Measurements from ENCODE around the gene CRYZL1.

Gene CRYZL1

DNA sequence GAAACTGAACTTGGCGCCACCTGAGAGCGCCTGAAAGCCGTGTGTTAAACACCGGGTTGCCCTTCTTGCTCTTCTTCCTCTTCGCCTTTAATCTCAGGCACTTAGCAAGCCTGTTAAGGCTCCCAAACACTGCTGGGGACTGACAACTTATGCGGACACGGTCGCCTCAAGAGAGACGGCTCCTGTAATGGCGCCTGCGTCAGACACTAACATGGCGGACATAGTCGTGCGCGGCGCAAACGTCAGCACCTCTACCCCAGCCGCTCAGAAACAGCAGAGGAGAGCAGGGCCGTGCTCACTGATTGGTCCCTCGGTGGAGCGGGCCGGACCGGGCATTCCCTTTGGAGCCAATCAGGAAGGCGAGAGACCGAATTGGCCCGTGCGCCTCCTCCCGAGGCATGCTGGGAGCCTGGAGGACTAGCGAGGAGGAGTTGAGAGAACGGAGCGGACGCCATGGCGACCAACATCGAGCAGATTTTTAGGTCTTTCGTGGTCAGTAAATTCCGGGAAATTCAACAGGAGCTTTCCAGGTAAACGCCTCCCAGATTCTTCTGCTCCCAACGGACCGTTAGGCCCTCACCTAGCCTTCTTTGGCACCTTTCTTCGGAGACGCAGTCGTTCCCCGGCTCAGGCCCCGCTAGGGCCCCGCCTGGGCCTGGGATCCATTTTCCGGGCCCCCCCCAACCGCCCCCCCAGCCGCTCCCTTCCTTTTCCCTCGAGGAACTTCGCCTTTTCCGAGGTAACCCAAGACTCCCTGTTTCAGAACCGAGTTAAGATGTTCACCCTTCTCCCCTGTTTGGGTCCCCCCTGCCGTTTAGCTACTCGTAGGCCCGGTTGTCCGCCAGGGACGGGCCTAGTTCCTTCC lies 98.7 kb downstream of the CRYZL1 start, which contains the start of gene SON:
TSS of gene SON (plus strand) at position 399 of the 865 bp plus-strand sequence. CDS start at position 454, 55 bp downstream.
- peak; percentile 90 to 100 (median 99) for DNase-seq

DNA sequence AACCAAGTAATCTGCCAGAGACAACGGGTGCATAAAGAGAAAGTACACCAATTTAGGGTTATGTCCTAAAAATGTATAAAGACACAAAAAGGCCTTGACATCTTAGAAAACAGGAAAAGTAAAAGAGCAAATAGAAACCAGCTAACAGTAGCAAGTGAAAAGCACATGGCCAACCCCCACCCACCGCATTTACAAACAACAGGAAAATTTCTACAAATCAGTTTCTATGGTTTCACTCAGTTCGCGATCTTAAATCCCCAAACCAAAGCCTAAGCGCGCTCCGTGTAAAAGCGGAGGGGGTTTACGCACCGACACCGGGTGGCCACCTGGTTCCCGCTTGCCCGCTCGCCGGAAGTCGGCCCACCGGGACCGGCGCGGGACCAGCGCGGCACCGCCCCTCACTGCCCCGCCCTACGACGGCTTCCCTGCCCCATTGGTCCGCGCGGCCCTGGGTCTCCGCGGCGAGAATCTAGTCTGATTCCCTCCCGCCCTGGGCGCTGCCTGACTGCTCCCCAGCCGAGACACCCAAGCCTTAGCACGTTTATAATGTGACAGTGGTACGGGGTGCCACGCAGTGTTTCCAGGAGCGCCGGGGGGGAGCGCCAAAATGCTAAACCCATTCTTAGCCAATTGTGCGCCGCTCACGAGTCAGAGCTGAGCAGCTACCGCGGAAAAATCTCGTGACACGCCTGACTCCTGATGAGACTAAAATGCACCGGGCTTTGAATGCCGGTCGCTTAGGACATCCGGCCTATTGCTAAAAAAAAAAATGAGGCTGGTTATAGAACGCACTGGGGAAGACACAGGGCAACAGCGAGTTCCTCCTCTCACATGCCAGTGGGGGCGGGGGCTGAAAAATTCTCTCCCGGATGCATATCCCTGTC lies 99.5 kb downstream of the CRYZL1 start, which contains the start of gene GART:
TSS of gene GART (minus strand) at position 362 of the 884 bp plus-strand sequence. CDS start 2,802 bp downstream, outside the sequence.
- DNase-seq: peak in 57 of 58 donors; percentile 37 to 87 (median 74)

DNA sequence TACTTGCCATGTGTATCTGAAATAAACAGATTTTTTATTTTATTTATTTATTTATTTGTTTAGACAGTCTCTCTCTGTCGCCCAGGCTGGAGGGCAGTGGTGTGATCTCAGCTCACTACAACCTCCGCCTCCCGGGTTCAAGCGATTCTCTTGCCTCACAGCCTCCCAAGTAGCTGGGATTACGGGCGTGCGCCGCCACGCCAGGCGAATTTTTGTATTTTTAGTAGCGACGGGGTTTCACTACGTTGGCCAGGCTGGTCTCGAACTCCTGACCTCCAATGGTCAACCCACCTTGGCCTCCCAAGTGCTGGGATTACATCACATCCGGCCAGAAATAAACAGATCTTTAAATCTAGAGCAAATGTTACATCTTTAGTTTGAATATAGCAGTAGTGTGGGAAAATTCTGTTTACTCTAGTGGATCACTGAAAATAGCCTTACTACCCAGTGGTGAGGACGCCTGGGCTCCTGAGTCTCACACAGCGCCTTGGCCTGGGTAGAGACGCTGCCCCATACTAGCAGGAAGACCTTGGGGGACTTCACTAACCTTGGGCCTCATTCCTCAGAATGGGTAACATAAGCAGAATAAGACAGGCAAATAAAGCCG lies 100.3 kb downstream of the CRYZL1 start:
- DNase-seq: peak in 1 of 58 donors; percentile 4

DNA sequence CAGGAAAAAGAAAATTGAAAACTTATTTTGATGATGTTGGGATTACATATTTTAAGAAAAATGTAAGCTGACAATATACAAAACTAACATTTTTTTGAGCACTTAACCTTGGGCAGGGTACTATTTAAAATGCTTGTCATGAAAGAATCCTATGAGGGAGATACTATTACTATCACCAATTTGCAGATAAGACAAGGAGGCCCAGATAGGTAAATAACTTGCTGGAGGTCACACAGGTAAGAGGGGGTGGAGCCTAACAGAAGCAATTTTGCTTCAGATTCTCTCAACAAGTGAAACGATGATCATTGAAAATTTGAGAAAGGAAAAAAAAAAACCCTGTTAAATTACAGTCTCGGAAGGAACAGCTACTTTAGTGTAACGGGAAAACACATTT lies 100.8 kb downstream of the CRYZL1 start:
- DNase-seq: no peak

DNA sequence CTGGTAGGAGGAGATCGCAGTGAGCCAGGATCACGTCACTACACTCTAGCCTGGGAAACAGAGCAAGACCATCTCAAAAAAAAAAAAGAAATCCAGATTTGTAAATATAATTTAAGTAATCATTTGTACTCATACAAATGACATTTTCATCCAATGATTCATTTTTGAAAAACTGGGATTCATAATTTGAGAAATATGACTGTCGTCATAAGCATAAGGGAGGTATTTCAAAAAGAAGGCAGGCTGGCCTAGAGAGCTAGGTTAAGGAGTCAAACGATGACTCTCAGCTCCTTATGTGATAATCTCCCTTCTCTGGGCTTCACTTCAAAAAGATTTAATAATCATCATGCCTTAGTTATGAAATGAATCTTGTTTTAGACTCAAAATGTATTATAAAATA lies 101.9 kb downstream of the CRYZL1 start:
- DNase-seq: no peak

All from anterior cingulate cortex (tissue), 58 donors.